HG03342 (cell line): ENCODE measurements around the gene OR5B12.
"Not testable (repeated sequence)": the region's sequence is repeated elsewhere in the genome, so short reads cannot be mapped to it uniquely, and the experiment has no call there.

ENCODE experiments used
- ATAC-seq: cut with Tn5 transposase; IDR thresholded peaks from one replicate; pipeline ENCODE4 v1.9.1; 2021; ENCODE audit warnings: mild to moderate bottlenecking, moderate library complexity; ENCODE audit not compliant: unreplicated experiment

OR5B12 gene

DNA sequence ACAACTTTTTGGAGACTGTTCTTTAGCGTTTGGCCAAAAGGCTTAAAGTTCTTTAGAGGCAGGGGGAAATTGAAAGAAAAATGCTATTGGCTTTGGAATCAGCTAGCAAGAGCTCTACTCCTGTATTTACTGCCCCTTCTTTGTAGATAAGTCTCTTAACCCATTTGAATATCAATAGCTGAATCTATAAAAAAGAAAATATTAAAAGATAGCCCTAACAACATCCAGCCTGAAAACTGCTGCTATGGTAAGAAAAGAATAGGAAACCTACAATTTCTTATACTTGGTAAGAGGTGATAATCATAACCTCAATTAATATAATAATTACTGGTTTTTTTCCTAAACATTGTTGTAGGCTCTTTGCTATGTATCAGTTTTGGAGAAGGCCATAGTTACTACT lies at the start of gene OR5B12:
OR5B12 (minus strand) TSS at position 101 of the 400 bp plus-strand sequence. CDS start 2,085 bp downstream, outside the sequence.
- no peak for ATAC-seq

DNA sequence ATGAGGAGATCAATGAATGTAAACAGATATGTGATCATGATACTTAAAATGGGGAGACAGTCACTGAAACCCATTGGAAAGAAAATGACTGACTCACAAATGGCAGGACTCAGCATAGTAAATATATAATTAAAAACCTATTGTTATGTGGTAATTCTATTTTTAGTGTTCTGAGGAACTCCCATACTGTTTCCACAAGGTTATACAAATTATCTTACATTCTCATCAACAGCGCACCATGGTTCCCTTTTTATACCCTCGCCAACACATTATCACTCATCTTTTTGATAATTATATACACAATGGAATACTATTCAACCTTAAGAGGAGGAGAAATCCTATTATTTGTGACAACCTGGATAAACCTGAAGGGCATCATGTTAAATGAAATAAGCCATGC lies 48.8 kb upstream of the OR5B12 start:
- no peak for ATAC-seq

DNA sequence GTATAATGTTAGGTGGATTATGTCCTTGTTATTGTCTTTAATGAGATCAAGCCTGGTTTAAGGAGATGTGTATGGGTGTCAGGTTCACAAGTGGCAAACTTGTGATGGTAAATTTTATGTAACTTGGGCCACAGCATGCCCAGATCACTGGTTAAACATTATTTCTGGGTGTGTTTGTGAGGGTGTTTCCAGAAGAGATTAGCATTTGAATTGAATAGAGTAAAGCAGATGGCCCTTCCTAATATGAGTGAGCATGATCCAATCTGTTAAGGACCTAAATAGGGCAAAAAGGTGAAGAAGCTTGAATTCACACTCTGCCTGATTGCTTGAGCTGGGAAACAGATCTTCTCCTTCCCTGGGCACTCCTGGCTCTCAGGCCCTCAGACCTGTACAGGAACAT lies 45.1 kb upstream of the OR5B12 start:
- ATAC-seq, result no peak

GRCh38 chr11:58485961-58486360 lies 43.9 kb upstream of the OR5B12 start:
- no peak for ATAC-seq

DNA sequence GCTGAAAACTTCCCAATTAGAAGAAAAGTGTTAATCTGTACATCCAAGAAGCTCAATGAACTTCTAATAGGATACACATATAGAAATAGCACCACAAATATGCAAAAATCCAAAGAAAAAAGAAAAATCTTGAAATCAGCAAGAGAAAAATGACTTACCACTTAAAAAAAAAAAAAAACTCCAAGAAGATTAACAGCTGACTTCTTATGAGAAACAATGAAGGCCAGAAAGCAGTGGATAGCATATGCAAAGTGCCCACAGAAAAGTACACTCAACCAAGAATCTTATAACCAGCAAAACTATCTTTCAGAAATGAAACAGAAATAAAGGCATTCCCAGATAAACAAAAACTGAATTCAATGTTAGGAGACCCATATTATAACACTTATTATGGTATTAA lies 29.9 kb upstream of the OR5B12 start:
- ATAC-seq, result no peak

- no peak for ATAC-seq
These were observed 24.3 kb upstream of the OR5B12 start for GRCh38 chr11:58466293-58466692.

DNA sequence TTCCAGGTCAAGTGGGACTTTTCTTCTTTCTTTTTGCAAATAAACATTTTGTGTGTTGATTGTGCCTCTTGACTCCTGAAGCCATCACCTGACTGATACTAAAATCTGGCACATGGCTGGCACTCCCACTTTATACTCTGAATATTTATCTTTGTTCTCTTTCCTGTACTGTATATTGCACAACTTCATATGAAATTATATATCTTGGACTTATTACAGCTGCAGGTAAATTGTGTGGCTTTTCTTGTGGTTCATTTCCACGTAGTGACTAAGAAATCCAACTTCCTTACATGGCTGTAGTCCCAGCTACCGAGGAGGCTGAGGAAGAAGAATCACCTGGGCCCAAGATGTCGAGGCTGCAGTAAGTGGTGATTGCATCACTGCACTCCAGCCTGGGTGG lies 23.7 kb upstream of the OR5B12 start:
- ATAC-seq, result no peak

DNA sequence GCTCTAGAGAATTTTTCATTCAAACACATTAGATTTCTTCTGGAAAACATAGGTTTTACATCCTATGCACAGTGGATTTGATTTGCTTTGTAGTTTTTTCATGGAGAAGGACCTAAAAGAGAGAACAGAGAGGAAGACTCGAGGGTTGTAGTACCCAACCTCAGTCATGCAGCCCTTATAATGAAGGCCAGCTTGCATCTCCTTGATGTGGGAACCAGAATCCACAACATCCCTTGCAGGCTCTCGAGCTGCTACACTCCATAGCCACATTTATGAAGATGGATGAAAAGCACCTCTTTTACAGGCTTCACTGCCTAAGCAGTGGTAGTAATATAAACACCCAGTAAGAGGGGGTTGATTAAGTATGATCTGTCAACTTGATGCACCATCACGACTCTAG lies 9.5 kb upstream of the OR5B12 start:
- ATAC-seq, result no peak

DNA sequence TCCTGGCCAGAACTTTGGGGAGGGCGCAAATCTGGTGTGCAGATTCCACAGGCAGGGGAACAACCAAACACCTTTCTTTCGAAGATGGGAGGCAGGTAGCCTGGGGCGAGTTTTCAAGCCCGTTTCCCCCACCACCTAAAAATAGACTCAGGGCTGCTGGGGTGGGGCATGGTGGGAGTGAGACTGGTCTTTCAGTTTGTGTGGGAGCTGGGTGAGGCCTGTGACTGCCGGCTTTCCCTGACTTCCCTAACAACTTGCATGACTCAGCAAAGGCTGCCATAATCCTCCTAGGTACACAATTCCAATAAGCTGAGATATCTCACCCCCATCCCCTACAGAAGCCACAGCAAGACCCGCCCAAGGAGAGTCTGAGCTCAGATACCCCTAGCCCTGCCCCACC lies 4.3 kb upstream of the OR5B12 start:
- ATAC-seq, result no peak

DNA sequence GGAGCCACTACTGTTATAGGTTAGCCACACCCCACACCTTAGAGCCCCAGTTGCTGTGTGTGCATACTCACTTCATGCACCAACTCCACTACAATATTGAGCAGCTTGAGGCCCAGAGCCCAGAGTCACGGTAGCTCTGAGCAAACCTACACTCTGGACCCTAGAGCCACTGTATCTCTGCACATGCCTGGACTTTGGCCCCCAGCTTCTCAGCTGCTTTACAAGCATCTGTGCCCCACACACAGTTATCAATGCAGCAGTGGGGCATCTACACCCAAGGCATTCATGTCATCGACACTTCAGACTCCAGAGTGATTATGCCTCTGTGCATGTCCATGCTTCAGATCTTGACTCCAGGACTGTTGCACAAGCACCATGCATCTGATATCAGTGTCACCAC lies 2.3 kb upstream of the OR5B12 start:
- ATAC-seq, result no peak

DNA sequence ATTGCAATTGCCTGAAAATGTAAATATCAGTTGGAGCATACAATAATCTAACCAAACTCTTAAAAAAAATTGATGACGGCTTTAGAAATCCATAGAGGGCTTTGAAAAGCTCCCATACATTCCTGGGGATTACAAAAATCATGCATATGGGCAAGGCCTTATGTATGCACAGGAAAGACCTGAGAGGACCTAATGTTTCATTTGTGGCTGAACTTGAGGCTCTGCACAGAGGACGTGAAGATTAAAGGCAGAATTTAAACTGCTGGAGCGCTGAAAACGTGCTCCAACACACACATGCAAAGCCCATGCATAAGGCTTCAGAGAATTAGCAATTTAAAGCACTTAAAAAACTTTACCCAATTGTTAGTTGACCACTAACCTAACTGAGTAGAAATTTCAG lies 3.5 kb downstream of the OR5B12 start:
- no peak for ATAC-seq

GRCh38 chr11:58434217-58434616 lies 7.8 kb downstream of the OR5B12 start:
- no peak for ATAC-seq

DNA sequence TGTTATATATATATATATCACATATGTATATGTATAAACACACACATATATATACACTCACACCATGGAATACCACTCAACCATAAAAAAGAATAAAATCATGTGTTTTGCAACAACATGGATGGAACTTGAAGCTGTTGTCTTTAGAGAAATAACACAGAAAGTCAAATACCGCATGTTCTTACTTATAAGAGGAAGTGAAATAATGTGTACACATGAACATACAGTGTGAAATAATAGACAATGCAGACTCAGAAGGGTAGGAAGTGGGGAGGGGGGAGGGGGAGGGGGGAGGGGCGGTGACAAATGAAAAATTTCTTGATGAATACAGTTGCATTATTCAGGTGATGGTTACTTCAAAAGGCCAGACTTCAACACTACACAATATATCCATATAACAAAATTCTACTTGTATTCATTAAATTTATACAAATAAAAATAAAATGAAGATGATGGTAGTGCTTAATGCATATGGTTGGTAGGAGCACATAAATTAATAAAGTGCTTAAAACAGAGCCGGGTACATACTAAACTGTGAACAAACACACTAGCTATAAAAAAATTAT lies 8.3 kb downstream of the OR5B12 start:
- ATAC-seq, result peak; percentile 87

- ATAC-seq, result no peak
These were observed 12.8 kb downstream of the OR5B12 start for GRCh38 chr11:58429273-58429672.

DNA sequence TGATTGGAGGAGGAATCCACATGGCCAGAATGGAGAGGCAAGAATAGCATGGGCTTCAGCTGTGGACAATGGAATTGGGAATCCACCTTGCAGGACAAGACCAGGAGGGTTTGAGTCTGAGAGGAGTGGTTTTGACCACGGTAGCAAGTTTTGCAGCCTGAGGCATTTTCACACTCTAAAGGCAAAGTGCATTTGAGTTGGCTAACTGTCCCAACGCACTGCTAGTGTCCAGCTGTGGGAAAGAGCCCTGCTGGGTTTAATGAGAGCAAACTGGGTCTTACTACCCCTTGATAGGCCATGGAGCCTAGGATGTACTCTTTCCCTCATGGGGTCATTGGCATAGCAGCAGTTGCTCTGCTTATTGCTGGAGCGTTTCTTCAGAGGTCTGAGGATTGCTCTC lies 14.0 kb downstream of the OR5B12 start, which contains the start of gene OR5B2:
OR5B2 (minus strand) TSS at position 101 of the 400 bp plus-strand sequence. CDS start 4,860 bp downstream, outside the sequence.
- no peak for ATAC-seq

DNA sequence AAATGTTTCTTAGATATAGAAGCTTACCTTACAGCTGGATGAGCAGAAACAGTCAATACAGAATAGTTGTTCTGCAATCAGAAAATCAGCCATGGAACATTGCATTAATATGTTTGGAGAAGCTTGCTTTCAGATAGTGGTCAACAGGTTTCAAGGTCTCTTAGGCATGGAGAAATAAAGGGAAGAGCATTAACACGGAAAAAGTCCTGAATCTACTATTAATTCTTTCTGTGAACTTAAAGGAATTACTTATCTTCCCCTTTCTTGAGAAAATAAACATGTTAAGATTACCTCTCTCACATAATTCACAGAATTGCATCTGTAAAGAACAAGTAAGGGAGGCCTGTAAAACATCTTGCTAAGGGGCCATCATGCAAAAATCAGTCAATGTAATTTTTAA lies 35.3 kb downstream of the OR5B12 start, which contains the start of gene OR5B3:
OR5B3 (minus strand) TSS at position 101 of the 400 bp plus-strand sequence. CDS start 3,465 bp downstream, outside the sequence.
- ATAC-seq, result no peak

DNA sequence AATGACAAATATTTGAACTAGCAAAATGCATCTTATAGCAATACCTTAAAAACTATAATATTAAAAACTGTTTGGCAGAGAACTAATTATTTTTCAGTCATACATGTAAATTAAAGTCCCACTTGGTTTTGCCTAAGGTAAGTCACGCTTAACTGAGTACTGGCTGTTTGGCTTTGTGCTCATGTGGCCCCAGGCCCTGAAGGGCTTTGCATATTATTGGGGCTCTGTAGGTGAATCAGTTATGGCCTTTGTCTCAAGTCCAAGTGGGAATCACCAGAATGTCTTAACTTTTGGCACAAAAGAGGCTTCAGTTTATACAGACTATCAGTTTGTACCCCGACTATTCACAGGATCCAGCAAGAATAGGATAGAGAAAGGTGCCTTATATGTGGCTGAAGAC lies 42.4 kb downstream of the OR5B12 start:
- ATAC-seq, result not testable (repeated sequence)

DNA sequence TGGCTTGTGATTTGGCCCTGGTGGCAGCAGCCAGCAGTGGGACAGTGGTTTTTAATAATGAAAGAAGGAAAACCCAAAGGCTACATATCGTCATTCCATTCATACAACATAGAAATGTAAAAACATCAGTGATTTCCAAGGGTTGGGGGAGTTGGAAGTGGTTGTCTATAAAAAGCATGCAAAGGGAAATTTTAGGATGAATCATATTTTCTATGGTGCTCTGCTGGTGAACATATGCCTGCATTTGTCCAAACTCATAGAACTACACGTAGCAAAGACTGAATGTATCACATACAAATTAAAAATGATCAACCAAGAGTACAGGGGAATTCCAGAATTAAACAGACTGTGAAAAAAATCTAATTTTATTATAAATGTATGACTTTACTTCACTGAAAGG lies 46.5 kb downstream of the OR5B12 start:
- no peak for ATAC-seq

DNA sequence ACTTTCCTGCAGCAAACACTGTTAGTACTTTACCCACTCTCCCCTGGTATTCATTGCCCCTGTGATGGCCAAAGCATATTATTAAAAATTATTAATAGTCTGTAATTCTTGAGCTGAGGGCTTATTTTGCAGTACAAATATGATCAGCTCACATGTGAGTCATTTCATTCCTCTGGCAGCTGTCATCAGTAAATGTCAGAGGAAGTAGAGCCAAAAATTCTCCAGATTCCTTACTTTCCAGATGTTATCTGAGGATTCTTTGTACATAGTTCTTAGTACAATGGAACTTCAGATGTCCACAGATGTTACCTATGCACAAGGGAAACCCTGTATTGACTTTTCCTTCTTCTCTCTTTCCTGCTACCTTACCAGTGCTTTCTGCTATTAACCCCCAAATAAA lies 47.8 kb downstream of the OR5B12 start:
- no peak for ATAC-seq

DNA sequence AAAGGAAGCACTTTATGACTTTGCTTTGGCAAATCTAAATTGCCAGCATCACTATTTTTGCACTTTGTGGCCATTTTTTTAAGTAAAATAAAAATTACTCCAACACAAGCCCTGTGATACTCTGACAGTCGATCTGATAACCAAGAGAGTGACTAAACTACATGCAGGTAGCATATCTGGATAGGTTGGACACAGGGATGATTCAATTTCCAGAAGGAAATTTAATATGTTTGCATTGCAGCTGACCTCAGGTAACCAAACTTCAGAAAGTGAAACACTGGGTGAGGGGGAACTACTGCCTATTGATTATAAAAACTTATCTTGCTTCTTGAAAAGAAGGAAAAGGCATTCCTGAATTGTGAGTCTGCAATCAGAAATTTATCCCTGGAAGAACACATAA lies 49.3 kb downstream of the OR5B12 start:
- no peak for ATAC-seq

DNA sequence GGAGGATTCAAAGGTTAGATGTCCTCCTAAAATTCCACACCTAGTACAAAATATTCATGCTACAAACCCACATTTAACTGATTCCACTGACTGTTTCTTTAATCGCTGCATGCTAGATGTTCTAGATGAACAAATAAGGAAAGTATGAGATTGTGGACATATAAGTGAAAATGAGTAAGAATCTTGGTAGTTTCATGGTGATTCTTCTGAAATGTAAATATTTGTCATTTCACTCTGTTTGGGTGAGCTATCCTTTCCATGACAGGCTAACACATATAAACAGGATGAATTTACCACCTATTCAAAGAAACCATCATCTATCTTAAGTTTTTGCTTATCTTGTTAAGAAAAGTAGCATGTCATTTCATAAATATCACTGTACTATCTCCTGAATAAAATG lies 50.2 kb downstream of the OR5B12 start:
- no peak for ATAC-seq

GRCh38 chr11:58390551-58391063 lies 51.4 kb downstream of the OR5B12 start:
- no peak for ATAC-seq
